IPS-15b (cell line): Measurements from ENCODE around the gene AMMECR1.

Experiments
- H3K27me3 ChIP-seq: one replicate; pipeline ENCODE4 v1.6.1; 2013; ENCODE audit warnings: low read length; ENCODE audit not compliant: control insufficient read depth, insufficient read depth
- H3K36me3 ChIP-seq: one replicate; pipeline ENCODE4 v1.6.1; 2013; ENCODE audit warnings: low read length; ENCODE audit not compliant: control insufficient read depth, insufficient read depth
- H3K4me1 ChIP-seq: one replicate; pipeline ENCODE4 v1.6.1; 2013; ENCODE audit warnings: mild to moderate bottlenecking, low read length; ENCODE audit not compliant: control insufficient read depth, insufficient read depth
- H3K4me3 ChIP-seq: one replicate; pipeline ENCODE4 v1.5.1; 2013; ENCODE audit warnings: low read depth, low read length
- H3K9ac ChIP-seq: one replicate; pipeline ENCODE4 v1.6.1; 2013; ENCODE audit warnings: low read depth, mild to moderate bottlenecking, low read length
- H3K9me3 ChIP-seq: one replicate; pipeline ENCODE4 v1.6.1; 2013; ENCODE audit warnings: mild to moderate bottlenecking, low read length; ENCODE audit not compliant: control insufficient read depth, insufficient read depth

The AMMECR1 gene

DNA sequence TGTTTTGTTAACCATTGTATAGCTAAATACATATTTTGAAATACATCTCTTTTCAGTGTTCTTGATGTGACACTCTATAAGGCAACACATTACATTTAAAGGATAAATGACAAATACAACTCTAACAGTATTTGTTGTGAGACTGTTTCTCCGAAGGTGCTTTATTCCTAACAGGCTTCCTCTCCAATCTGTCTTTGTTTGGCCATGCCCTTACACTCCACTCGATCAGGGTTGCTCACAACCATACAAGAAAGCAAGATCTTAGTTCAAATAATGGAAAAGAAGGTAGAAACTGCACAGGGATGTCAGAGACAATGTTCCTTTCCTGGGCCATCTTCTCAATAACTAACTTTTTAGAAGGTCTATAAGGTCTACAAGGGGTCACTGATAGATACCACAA lies 36.5 kb downstream of the AMMECR1 start:
- Histone ChIP-seq H3K4me3 (no peak overlapping the region), H3K9ac (no peak overlapping the region), H3K4me1 (peaks cover 3% of the 10 kb centered on the region), H3K36me3 (no peaks in the 10 kb centered on the region), H3K9me3 (no peaks in the 10 kb centered on the region), H3K27me3 (no peaks in the 10 kb centered on the region)

DNA sequence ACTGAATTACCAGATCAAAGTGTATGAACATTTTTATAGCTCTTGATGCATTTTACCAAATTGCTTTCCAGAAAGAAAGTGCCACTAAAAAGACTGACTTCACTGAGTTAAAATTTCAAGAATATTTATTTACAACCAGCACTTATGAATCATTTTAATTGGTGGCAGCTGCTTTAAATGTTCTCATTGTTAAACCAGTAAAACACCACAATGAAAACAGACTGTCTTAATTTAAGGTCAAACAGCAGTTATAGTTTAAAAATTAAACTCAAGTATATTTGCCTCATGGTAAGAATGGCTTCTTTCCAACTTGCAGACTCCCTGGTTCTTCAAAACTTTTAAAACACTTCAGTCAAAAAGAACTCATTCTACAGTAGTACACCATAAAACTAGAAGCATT lies 36.9 kb downstream of the AMMECR1 start:
- H3K4me3 ChIP-seq, result no peak overlapping the region
- no peak overlapping the region for H3K9ac ChIP-seq
- no peaks in the 10 kb centered on the region for H3K27me3 ChIP-seq
- peaks cover 3% of the 10 kb centered on the region for H3K4me1 ChIP-seq
- no peaks in the 10 kb centered on the region for H3K9me3 ChIP-seq
- no peaks in the 10 kb centered on the region for H3K36me3 ChIP-seq

DNA sequence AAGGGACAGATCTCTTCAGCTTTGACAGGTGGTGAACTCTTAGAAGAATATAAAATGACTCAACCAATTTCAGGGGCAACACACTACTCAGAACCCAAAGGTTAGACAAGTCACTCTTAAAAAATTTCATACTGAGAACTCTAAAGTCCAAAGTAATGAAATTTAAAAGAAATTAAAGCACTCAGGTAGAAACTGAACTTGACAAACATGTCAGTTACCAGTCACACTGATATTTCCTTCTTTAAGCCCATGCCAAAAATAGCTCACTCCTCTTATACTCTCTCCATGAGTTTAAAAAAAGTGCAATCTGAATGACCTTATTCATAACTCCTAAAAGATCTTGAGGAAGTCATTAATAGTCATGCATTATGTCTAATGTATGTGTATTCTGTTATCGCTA lies 40.3 kb downstream of the AMMECR1 start:
- Histone ChIP-seq H3K4me3 (no peak overlapping the region), H3K4me1 (peaks cover 3% of the 10 kb centered on the region), H3K27me3 (no peaks in the 10 kb centered on the region), H3K9ac (no peak overlapping the region), H3K9me3 (no peaks in the 10 kb centered on the region), H3K36me3 (no peaks in the 10 kb centered on the region)

DNA sequence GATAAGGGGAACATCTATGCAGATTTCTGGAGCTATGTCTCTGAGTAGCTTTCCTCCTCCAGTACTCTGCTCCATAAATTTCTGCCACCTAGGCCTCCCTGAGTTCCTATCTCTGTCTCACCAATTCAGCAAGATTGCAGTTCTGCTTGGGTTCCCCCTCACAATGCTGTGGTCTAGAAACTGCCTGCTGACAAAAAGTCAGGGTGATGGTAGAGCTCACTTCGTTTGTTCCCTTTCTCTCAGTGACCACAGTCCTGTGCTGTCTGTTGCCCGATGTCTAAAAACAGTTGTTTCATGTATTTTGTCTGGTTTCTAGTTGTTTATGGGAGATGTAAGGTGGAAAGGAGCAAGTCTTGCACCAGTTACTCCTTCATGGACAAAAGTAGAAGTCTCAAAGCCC lies 41.1 kb downstream of the AMMECR1 start:
- Histone ChIP-seq H3K27me3 (no peaks in the 10 kb centered on the region), H3K9me3 (no peaks in the 10 kb centered on the region), H3K36me3 (no peaks in the 10 kb centered on the region)

DNA sequence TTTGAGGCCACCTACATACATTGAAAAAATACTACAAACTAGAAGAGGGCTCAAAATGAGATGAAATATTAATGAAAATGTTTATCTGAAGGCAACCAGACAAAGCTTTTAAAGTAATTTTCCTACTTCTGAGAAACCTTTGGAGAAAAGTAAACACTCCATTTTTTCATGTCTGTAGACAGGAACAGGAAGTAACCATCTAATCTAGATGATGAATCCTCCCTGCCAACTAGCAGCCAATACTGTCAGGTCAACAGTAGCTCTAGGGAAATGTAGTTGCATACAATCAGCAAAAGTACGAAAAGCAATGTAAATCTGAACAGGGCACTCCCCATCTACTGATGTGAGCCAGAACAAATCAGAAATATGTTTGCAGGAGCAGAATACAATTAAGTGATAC lies 49.0 kb downstream of the AMMECR1 start:
- no peak overlapping the region for H3K4me3 ChIP-seq

More for the DNA sequence above, 41.1 kb downstream of the AMMECR1 start:
- no peak overlapping the region for H3K9ac ChIP-seq
- H3K4me1 ChIP-seq, result peaks cover 3% of the 10 kb centered on the region
- H3K4me3 ChIP-seq, result no peak overlapping the region

DNA sequence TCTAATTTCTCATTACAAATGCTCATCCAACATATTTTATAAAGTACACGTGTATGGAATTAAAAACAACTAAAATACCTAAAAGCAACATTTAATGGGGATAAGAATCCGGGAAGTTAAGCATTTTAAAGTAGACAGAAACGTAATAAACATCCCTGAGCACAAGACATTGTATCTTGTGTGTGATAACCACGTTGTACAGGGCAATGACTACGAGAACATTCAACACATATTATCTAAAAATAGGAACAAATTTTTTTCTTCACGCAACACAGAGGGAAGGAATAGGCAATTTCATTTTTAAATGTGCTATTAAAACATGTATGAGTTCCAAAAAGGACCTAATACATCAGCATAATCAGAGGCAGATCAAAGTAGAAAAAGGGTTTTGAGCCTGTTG lies 49.5 kb downstream of the AMMECR1 start:
- Histone ChIP-seq H3K4me3 (no peak overlapping the region), H3K4me1 (no peaks in the 10 kb centered on the region), H3K9me3 (no peaks in the 10 kb centered on the region), H3K36me3 (no peaks in the 10 kb centered on the region), H3K27me3 (no peaks in the 10 kb centered on the region), H3K9ac (no peak overlapping the region)

More for the DNA sequence above, 49.0 kb downstream of the AMMECR1 start:
- Histone ChIP-seq H3K9ac (no peak overlapping the region), H3K27me3 (no peaks in the 10 kb centered on the region), H3K4me1 (no peaks in the 10 kb centered on the region), H3K36me3 (no peaks in the 10 kb centered on the region), H3K9me3 (no peaks in the 10 kb centered on the region)

DNA sequence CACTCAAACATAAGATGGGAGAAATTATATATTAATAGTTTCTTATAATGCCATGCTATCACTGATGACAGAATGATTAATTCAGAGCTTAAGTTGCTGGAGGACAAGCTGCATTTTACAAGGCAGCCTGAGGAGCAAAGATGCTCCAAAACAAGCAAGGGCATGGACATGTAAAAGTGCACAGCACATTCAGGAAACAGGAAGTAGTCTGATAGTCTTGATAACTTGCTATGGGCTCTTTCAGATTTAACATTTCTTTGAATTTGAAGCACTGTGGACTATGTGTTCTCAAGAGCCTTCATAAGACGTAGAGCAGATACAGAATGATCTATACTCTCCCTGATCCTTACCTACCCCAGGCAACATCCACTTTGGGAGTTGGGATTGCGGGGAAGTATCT lies 50.0 kb downstream of the AMMECR1 start:
- H3K27me3 ChIP-seq, result no peaks in the 10 kb centered on the region
- no peaks in the 10 kb centered on the region for H3K4me1 ChIP-seq
- no peak overlapping the region for H3K4me3 ChIP-seq
- H3K36me3 ChIP-seq, result no peaks in the 10 kb centered on the region
- H3K9ac ChIP-seq, result no peak overlapping the region
- no peaks in the 10 kb centered on the region for H3K9me3 ChIP-seq

DNA sequence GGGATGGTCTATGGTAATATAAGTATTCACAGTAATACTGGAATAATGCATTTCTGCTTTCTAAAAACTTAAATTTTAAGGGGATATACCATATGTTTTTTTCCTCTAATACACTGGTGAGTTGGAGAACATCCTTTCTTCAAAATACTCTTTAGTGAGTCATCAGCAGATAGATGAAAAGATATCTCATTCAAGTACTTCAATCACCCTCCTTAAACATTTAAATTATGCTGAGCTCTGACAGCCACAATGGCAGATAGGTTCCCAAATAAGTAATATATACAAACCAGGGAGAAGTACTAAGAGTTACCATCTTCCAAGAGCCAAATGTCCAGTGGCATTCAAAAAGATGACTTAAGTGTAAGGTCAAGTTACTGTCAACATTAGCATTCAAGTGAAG lies 52.2 kb downstream of the AMMECR1 start:
- Histone ChIP-seq H3K36me3 (no peaks in the 10 kb centered on the region), H3K9ac (no peak overlapping the region)

DNA sequence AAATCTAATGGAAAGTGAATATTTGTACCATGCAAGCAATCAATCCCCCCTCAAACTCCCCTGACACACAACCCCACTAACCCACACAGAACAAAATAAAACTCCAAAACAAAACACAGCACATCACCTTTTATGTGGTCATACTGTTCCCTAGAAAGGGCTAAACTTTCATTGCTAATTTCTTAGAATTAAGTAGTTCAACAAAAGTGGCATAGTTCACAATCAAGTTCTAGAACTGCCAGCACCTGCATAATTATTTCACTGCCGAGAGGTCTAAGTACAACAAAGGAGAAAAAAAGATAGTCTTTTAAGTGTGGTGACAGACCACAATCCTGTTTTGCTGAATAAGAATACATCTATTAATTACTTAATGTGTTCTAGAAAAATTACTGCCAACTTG lies 58.8 kb downstream of the AMMECR1 start:
- Histone ChIP-seq H3K4me3 (no peak overlapping the region), H3K27me3 (no peaks in the 10 kb centered on the region), H3K36me3 (no peaks in the 10 kb centered on the region), H3K9me3 (no peaks in the 10 kb centered on the region), H3K4me1 (peaks cover 20% of the 10 kb centered on the region), H3K9ac (no peak overlapping the region)

More for the DNA sequence above, 52.2 kb downstream of the AMMECR1 start:
- H3K9me3 ChIP-seq, result no peaks in the 10 kb centered on the region
- no peak overlapping the region for H3K4me3 ChIP-seq
- no peaks in the 10 kb centered on the region for H3K27me3 ChIP-seq
- H3K4me1 ChIP-seq, result no peaks in the 10 kb centered on the region

DNA sequence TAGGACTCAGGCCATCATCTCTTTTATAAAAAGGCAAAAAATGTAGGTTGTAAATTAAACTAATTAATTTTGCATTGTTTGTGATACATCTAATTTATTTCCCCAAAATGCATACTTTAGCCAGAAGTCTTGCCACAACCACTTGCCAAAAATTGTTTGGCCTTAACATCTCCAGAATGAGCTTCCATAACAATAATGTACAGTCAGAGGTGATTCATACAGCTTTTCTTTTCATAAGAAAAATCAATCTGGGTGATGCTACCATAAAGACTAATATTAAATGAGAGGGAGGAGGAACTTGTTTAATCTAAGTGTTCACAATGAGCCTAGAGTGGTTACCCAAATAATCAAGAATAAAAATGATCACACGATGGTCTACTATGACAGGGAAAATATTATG lies 59.3 kb downstream of the AMMECR1 start:
- H3K27me3 ChIP-seq, result no peaks in the 10 kb centered on the region
- no peak overlapping the region for H3K9ac ChIP-seq
- no peaks in the 10 kb centered on the region for H3K36me3 ChIP-seq
- H3K4me3 ChIP-seq, result no peak overlapping the region
- peaks cover 20% of the 10 kb centered on the region for H3K4me1 ChIP-seq
- H3K9me3 ChIP-seq, result no peaks in the 10 kb centered on the region

DNA sequence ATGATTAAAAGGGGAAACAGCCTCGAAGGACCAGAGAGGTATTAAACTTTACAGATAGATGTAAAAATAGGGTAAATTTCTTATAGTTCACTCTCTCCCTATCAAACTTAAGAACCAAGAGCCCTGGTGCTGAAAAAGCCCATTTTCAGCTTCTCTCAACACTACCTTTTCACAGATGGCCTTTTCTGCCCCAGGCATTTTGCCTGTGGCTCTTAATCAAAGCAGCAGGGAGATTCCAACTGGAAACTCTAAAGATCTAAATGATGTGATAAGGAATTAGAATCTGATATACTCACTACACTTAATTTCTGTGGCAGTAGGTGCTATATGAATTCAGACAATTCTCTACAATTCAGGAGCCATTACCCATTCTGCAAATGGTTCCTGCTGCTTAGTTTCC lies 60.0 kb downstream of the AMMECR1 start:
- H3K27me3 ChIP-seq, result no peaks in the 10 kb centered on the region
- H3K9me3 ChIP-seq, result no peaks in the 10 kb centered on the region
- H3K4me1 ChIP-seq, result peaks cover 20% of the 10 kb centered on the region
- no peak overlapping the region for H3K4me3 ChIP-seq
- H3K36me3 ChIP-seq, result no peaks in the 10 kb centered on the region
- H3K9ac ChIP-seq, result no peak overlapping the region

DNA sequence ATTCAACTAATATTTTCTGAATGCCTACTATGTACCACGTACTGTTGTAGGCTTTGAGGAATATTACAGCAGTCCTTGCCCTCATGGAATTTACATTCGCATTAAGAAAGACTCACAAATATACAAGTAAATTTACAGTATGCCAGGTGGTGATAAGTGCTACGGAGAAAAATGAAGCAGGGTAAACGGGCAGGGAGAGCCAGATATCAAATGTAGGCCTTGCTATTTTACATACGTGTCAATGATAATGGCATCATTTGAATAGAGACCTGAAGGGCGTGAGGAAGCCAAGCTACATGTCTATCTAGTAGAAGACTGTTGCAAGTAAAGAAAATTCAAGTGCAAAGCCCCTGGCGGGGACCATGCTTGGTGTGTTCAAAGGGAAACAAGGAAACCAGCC lies 65.2 kb downstream of the AMMECR1 start:
- Histone ChIP-seq H3K9ac (no peak overlapping the region), H3K36me3 (no peaks in the 10 kb centered on the region), H3K9me3 (no peaks in the 10 kb centered on the region), H3K27me3 (no peaks in the 10 kb centered on the region), H3K4me1 (peaks cover 16% of the 10 kb centered on the region), H3K4me3 (no peak overlapping the region)

DNA sequence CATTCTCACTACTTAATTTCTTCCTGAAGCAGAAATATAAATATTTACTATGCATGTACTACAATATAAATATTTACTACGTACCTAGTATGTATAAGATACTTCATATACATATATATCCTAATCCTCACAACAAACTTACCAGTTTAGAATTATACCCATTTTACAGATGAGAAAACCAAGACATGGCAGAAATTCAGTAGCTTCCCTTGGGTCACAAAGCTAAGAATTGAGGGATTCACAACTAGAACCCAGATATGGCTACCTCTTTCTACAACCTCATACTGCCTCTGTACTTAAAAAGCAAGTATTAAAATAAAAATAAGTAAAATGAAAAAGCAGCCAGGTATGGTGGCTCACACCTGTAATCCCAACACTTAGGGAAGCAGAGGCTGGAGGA lies 65.9 kb downstream of the AMMECR1 start:
- peaks cover 9% of the 10 kb centered on the region for H3K4me1 ChIP-seq
- no peaks in the 10 kb centered on the region for H3K27me3 ChIP-seq
- H3K4me3 ChIP-seq, result no peak overlapping the region
- no peaks in the 10 kb centered on the region for H3K36me3 ChIP-seq
- H3K9me3 ChIP-seq, result no peaks in the 10 kb centered on the region
- H3K9ac ChIP-seq, result no peak overlapping the region
